ENCODE data around the gene ZBTB9.
A peak's percentile ranks its signal among the peaks of the same experiment; 100 is the strongest.

The ZBTB9 gene

DNA sequence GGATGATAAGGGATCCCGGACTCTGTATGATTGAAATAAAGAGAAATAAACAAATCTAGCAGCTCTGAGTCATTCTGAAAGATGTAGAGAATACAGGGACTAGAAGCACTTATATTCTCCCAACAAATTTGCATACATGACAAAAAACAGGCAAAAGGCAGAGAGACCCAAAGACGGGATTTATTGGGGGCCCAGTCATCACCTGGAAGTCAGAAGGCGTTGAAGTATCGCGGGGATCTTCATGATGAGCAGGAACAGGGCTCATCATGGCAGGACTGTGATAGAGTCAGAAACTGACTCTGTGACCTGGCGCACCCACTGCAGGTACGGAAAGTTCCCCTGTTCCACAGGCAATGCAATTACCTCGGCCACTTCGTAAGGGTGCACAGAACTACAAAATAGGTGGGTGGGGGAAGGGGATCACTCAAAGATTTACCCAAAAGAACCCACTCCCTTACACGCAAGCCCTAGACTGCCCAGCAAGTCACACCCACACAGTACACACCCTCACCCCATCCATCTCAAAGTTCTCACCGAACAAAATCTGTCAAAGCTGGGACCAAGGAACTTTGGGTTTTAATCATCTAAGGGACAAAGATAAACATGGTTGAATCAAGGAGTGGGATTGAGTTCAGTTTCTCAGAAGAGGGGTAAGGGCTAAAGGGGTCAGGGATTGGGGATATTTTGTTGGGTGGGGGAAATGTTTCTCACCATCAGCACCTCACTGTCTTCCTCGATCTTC lies 37.8 kb upstream of the ZBTB9 start:
- TF ChIP-seq YY1 (IDR thresholded peaks at IDR 0.05; ENCODE audit: insufficient read depth, insufficient read length) (no peak), SUZ12 (IDR thresholded peaks at IDR 0.05; ENCODE audit: extremely low read depth, insufficient read depth, insufficient read length) (no peak), ZNF274 (IDR thresholded peaks at IDR 0.05; ENCODE audit: low read depth, low read length) (no peak)
- H3K36me3 ChIP-seq (ENCODE audit: insufficient read depth, insufficient read length, low read length), result peaks cover 51% of the 10 kb centered on the region
- peaks cover 4% of the 10 kb centered on the region for H3K4me1 ChIP-seq (ENCODE audit: insufficient read depth, insufficient read length)
- H3K9me3 ChIP-seq (ENCODE audit: insufficient read depth, low read length), result no peaks in the 10 kb centered on the region
- H3K27me3 ChIP-seq (ENCODE audit: insufficient read depth, insufficient read length), result no peaks in the 10 kb centered on the region
- peak overlapping the region; percentile 91 for H3K9ac ChIP-seq (ENCODE audit: insufficient read length, low read depth)
- H3K4me3 ChIP-seq (ENCODE audit: insufficient read length, low read depth), result peak overlapping the region; percentile 93
- DNase-seq (ENCODE audit: low read depth, low spot score), result no peak

- TF ChIP-seq SUZ12 (IDR thresholded peaks at IDR 0.05; ENCODE audit: extremely low read depth, insufficient read depth, insufficient read length) (no peak), YY1 (IDR thresholded peaks at IDR 0.05; ENCODE audit: insufficient read depth, insufficient read length) (no peak), ZNF274 (IDR thresholded peaks at IDR 0.05; ENCODE audit: low read depth, low read length) (no peak)
- Histone ChIP-seq H3K4me1 (ENCODE audit: insufficient read depth, insufficient read length) (peaks cover 4% of the 10 kb centered on the region), H3K4me3 (ENCODE audit: insufficient read length, low read depth) (peak overlapping the region; percentile 93), H3K9ac (ENCODE audit: insufficient read length, low read depth) (peak overlapping the region; percentile 91), H3K27me3 (ENCODE audit: insufficient read depth, insufficient read length) (no peaks in the 10 kb centered on the region), H3K9me3 (ENCODE audit: insufficient read depth, low read length) (no peaks in the 10 kb centered on the region), H3K36me3 (ENCODE audit: insufficient read depth, insufficient read length, low read length) (peaks cover 49% of the 10 kb centered on the region)
- DNase-seq (ENCODE audit: low read depth, low spot score), result no peak
These were observed 37.1 kb upstream of the ZBTB9 start for GRCh38 chr6:33417128-33417902.

- Histone ChIP-seq H3K27me3 (ENCODE audit: insufficient read depth, insufficient read length) (no peaks in the 10 kb centered on the region), H3K9ac (ENCODE audit: insufficient read length, low read depth) (peak within 1 kb of the TSS; percentile 91), H3K9me3 (ENCODE audit: insufficient read depth, low read length) (no peaks in the 10 kb centered on the region), H3K4me1 (ENCODE audit: insufficient read depth, insufficient read length) (peaks cover 4% of the 10 kb centered on the region), H3K4me3 (ENCODE audit: insufficient read length, low read depth) (peak within 1 kb of the TSS; percentile 93), H3K36me3 (ENCODE audit: insufficient read depth, insufficient read length, low read length) (peaks cover 47% of the 10 kb centered on the region)
- DNase-seq (ENCODE audit: low read depth, low spot score), result peak; percentile 96
- TF ChIP-seq YY1 (IDR thresholded peaks at IDR 0.05; ENCODE audit: insufficient read depth, insufficient read length), result peak; percentile 13
- no peak for TF ChIP-seq SUZ12 (IDR thresholded peaks at IDR 0.05; ENCODE audit: extremely low read depth, insufficient read depth, insufficient read length)
- TF ChIP-seq ZNF274 (IDR thresholded peaks at IDR 0.05; ENCODE audit: low read depth, low read length), result no peak
These were observed 36.3 kb upstream of the ZBTB9 start, which contains the start of gene CUTA for GRCh38 chr6:33417903-33418689. CUTA (minus strand) TSS chr6:33418107; CDS start chr6:33418000, 107 bp downstream.

- H3K9me3 ChIP-seq (ENCODE audit: insufficient read depth, low read length), result no peaks in the 10 kb centered on the region
- no peaks in the 10 kb centered on the region for H3K27me3 ChIP-seq (ENCODE audit: insufficient read depth, insufficient read length)
- H3K9ac ChIP-seq (ENCODE audit: insufficient read length, low read depth), result peak overlapping the region; percentile 83
- no peak for DNase-seq (ENCODE audit: low read depth, low spot score)
- H3K36me3 ChIP-seq (ENCODE audit: insufficient read depth, insufficient read length, low read length), result peaks cover 47% of the 10 kb centered on the region
- TF ChIP-seq ZNF274 (IDR thresholded peaks at IDR 0.05; ENCODE audit: low read depth, low read length) (no peak), YY1 (IDR thresholded peaks at IDR 0.05; ENCODE audit: insufficient read depth, insufficient read length) (no peak), SUZ12 (IDR thresholded peaks at IDR 0.05; ENCODE audit: extremely low read depth, insufficient read depth, insufficient read length) (no peak)
- peak overlapping the region; percentile 51 for H3K4me3 ChIP-seq (ENCODE audit: insufficient read length, low read depth)
- peaks cover 4% of the 10 kb centered on the region for H3K4me1 ChIP-seq (ENCODE audit: insufficient read depth, insufficient read length)
These were observed 35.6 kb upstream of the ZBTB9 start for GRCh38 chr6:33418690-33419291.

DNA sequence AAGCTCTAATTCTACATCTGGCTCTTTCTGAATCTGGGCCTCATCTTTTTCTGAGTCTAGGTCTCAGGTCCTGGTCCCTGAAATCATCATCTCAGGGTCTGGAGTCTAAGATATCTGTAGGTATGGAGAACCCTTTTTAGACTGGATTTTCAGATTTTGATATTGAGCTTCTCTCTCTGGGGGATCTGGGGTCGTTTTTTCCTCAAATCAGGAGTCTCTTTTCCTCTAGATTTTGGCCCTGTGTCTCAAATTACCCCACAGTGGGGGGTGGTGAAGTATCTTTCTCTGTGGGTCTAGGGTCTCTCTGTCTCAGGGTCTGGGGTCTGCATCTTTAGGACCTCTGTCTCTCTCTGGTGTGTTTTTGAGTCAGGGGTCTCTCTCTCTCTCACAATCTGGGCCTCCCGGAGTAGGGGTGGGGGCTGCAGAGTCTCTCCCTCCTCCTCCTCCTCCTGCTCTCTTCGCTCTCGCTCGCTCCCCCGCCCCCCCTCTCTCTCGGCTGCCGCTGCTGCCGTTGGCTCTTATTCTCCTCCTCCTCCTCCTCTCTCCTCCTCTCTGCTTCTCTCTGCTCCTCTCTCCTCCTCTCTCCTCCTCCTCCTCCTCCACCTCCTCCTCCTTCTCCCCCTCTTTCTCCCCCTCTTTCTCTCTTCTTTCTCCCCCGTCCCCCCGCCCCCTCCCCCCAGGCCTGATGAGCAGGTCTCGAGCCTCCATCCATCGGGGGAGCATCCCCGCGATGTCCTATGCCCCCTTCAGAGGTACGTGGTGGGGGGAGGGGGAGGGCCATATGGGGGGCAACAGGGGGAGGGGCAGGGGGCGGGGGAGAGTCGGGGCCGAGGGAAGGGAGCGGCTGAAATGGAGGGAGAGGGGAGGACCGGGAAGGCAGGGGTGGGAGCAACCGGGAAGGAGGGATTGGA lies 34.5 kb upstream of the ZBTB9 start, which contains the start of gene SYNGAP1:
Gene SYNGAP1 (plus strand): TSS at position 486 of the 911 bp plus-strand sequence. CDS start 200 bp downstream, at position 686.
- H3K27me3 ChIP-seq (ENCODE audit: insufficient read depth, insufficient read length), result no peaks in the 10 kb centered on the region
- H3K9ac ChIP-seq (ENCODE audit: insufficient read length, low read depth), result peak within 1 kb of the TSS; percentile 83
- H3K4me1 ChIP-seq (ENCODE audit: insufficient read depth, insufficient read length), result peaks cover 6% of the 10 kb centered on the region
- TF ChIP-seq YY1 (IDR thresholded peaks at IDR 0.05; ENCODE audit: insufficient read depth, insufficient read length) (no peak), ZNF274 (IDR thresholded peaks at IDR 0.05; ENCODE audit: low read depth, low read length) (no peak), SUZ12 (IDR thresholded peaks at IDR 0.05; ENCODE audit: extremely low read depth, insufficient read depth, insufficient read length) (no peak)
- H3K36me3 ChIP-seq (ENCODE audit: insufficient read depth, insufficient read length, low read length), result peaks cover 42% of the 10 kb centered on the region
- H3K9me3 ChIP-seq (ENCODE audit: insufficient read depth, low read length), result no peaks in the 10 kb centered on the region
- H3K4me3 ChIP-seq (ENCODE audit: insufficient read length, low read depth), result peak within 1 kb of the TSS; percentile 51
- DNase-seq (ENCODE audit: low read depth, low spot score), result no peak
